K562 (cell line): ENCODE measurements around the gene CLCNKB. TPM values are rescaled to one million over a fixed set of nuclear protein-coding genes. Genes with fewer than 3 reads are reported as not detected.

Source experiments
- ARNT ChIP-seq, 2 experiments: fragments of 450-650 bp; IDR thresholded peaks; 2 replicates each; pipeline ENCODE4 v1.6.1; 2016; ENCODE audit warnings: mild to moderate bottlenecking in 1 of 2
- CUX1 ChIP-seq: fragments of 200-800 bp; sonication (Bioruptor generic); IDR thresholded peaks from 2 replicates; pipeline ENCODE4 v1.6.1; 2016; ENCODE audit warnings: missing genetic modification characterization, missing compliant biosample characterization
- E2F3 ChIP-seq: fragments of 250-450 bp; sonication (Bioruptor Pico); IDR thresholded peaks from 2 replicates; pipeline ENCODE4 v1.4.0; 2020; ENCODE audit warnings: mild to moderate bottlenecking
- ELK1 ChIP-seq: sonication (generic); formaldehyde crosslinking; IDR thresholded peaks from 2 replicates; pipeline ENCODE4 v1.8.1; 2022; ENCODE audit warnings: missing genetic modification reagents
- KHSRP ChIP-seq: fragments of 450-650 bp; IDR thresholded peaks from 2 replicates; pipeline ENCODE4 v1.6.1; 2017
- NUFIP1 ChIP-seq: fragments of 450-650 bp; IDR thresholded peaks from 2 replicates; pipeline ENCODE4 v1.6.1; 2018; ENCODE audit not compliant: partially characterized antibody
- RBM22 ChIP-seq: fragments of 200-400 bp; formaldehyde crosslinking; IDR thresholded peaks from 2 replicates; pipeline ENCODE4 v1.6.1; 2018; ENCODE audit warnings: low read length, low read depth; ENCODE audit not compliant: poor library complexity, severe bottlenecking
- ZNF121 ChIP-seq: sonication (generic); formaldehyde crosslinking; conservative IDR thresholded peaks from 2 replicates; pipeline ENCODE4 v1.8.0; 2022; ENCODE audit warnings: missing genetic modification reagents
- ZNF76 ChIP-seq: fragments of 250-450 bp; sonication (Bioruptor Pico); IDR thresholded peaks from 2 replicates; pipeline ENCODE4 v1.4.0; 2020; ENCODE audit warnings: mild to moderate bottlenecking, moderate library complexity, borderline replicate concordance
- polyA plus RNA-seq, 8 experiments: library from polyadenylated mRNA; depleted of rRNA in 4 of 8; stranded (reverse) in 5 of 8; unstranded in 3 of 8; fragments of >200 nt; fragmentation: Nextera tagmentation in 2 of 8; fragmentation: Illumina TruSeq in 1 of 8; extraction: Ambion mirVana in 2 of 8; extraction: Trizol in 1 of 8; gene quantifications; 2 replicates each; pipeline versions ENCODE4 v1.2.1 to v1.2.3, GENCODE V29; 2011 to 2014; ENCODE audit warnings: inconsistent platforms in 1 of 8, missing spikeins in 1 of 8
- total RNA-seq, 7 experiments: library from RNA; depleted of rRNA in 6 of 7; stranded (reverse); fragments of >200 nt in 6 of 7; fragmentation: Illumina TruSeq in 2 of 7; extraction: Trizol in 2 of 7; gene quantifications; 2 replicates each; pipeline versions ENCODE4 v1.2.1 to v1.2.3, GENCODE V29; 2011 to 2021; ENCODE audit warnings: low replicate concordance in 1 of 7
- TF ChIP-seq, protein P1 (sequence below), 3 experiments: IDR thresholded peaks in 2 of 3; conservative IDR thresholded peaks in 1 of 3; 2 replicates each; pipeline ENCODE4 v1.5.1; 2011 to 2012; ENCODE audit warnings: low read length in 3 of 3, mild to moderate bottlenecking in 3 of 3, control low read depth in 2 of 3, improper control_type of control experiment in 1 of 3, inconsistent platforms in 1 of 3, low read depth in 1 of 3, mixed read lengths in 1 of 3, moderate library complexity in 1 of 3; ENCODE audit not compliant: insufficient read depth in 2 of 3
- TF ChIP-seq, protein P2 (sequence below): fragments of 450-650 bp; conservative IDR thresholded peaks from 2 replicates; pipeline ENCODE4 v1.6.1; 2016; ENCODE audit warnings: missing genetic modification characterization, low read depth, mild to moderate bottlenecking, control low read depth, missing compliant biosample characterization
- TF ChIP-seq, protein P3 (sequence below): fragments of 450-650 bp; IDR thresholded peaks from 2 replicates; pipeline ENCODE4 v1.7.0; 2016; ENCODE audit warnings: borderline replicate concordance

CLCNKB gene
- total and polyA plus RNA-seq, 9 of the 15 experiments (the other 6 are each of a cell fraction or from before 2014, with no cell fraction given), result 0.08 to 1.7 (median 0.64) TPM

DNA sequence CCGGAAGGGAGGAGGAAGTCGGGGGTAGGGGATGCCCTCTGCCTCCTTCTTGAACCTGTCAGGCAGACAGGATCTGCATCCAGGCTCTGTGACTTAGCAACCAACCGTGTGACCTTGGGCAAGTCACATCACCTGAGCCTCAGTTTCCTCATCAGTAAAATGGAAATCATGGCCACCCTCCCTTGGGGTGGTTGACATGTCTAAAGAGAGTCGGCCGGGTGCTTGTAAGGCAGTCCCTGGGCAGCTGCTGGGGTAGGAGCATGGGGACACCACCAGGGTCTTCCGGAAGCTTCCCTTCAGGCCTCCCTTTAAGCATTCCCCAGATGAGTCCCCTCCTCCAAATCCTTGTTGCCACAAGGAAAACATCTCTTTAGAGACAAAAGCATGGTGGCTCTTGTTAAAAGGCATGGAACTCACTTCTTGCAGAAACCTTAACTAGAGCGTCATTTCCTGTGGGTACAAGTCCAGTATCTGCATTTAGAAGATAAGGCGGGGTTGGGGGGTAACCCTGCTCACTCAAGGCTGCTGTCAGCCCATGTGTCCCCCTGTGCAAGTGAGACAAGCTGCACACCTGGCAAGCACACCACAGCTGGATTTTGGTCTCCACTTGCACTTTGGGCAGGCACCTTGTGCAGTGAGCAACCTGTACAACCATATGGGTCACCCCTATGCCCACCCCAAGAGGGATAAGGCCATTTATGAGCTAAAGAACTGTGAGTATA lies 10.4 kb downstream of the CLCNKB start (continued):
- TF ChIP-seq, protein P1, sequence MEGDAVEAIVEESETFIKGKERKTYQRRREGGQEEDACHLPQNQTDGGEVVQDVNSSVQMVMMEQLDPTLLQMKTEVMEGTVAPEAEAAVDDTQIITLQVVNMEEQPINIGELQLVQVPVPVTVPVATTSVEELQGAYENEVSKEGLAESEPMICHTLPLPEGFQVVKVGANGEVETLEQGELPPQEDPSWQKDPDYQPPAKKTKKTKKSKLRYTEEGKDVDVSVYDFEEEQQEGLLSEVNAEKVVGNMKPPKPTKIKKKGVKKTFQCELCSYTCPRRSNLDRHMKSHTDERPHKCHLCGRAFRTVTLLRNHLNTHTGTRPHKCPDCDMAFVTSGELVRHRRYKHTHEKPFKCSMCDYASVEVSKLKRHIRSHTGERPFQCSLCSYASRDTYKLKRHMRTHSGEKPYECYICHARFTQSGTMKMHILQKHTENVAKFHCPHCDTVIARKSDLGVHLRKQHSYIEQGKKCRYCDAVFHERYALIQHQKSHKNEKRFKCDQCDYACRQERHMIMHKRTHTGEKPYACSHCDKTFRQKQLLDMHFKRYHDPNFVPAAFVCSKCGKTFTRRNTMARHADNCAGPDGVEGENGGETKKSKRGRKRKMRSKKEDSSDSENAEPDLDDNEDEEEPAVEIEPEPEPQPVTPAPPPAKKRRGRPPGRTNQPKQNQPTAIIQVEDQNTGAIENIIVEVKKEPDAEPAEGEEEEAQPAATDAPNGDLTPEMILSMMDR (IDR thresholded peaks at IDR 0.05 in 2 of 3, conservative IDR thresholded peaks at IDR 0.05 in 1 of 3; ENCODE audit: insufficient read depth in 2 of 3, low read depth in 1 of 3, low read length in 3 of 3), result no peak
- TF ChIP-seq NUFIP1, result no peak
- TF ChIP-seq, protein P2, sequence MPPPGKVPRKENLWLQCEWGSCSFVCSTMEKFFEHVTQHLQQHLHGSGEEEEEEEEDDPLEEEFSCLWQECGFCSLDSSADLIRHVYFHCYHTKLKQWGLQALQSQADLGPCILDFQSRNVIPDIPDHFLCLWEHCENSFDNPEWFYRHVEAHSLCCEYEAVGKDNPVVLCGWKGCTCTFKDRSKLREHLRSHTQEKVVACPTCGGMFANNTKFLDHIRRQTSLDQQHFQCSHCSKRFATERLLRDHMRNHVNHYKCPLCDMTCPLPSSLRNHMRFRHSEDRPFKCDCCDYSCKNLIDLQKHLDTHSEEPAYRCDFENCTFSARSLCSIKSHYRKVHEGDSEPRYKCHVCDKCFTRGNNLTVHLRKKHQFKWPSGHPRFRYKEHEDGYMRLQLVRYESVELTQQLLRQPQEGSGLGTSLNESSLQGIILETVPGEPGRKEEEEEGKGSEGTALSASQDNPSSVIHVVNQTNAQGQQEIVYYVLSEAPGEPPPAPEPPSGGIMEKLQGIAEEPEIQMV (tag), result no peak
- no peak for TF ChIP-seq ELK1
- no peak for TF ChIP-seq ZNF121 (CRISPR knock-in tag)
- no peak for TF ChIP-seq E2F3 (CRISPR knock-in tag)
- TF ChIP-seq, protein P3, sequence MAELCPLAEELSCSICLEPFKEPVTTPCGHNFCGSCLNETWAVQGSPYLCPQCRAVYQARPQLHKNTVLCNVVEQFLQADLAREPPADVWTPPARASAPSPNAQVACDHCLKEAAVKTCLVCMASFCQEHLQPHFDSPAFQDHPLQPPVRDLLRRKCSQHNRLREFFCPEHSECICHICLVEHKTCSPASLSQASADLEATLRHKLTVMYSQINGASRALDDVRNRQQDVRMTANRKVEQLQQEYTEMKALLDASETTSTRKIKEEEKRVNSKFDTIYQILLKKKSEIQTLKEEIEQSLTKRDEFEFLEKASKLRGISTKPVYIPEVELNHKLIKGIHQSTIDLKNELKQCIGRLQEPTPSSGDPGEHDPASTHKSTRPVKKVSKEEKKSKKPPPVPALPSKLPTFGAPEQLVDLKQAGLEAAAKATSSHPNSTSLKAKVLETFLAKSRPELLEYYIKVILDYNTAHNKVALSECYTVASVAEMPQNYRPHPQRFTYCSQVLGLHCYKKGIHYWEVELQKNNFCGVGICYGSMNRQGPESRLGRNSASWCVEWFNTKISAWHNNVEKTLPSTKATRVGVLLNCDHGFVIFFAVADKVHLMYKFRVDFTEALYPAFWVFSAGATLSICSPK, result no peak
- no peak for TF ChIP-seq KHSRP
- peak in 1 of 2 experiments; percentile 47; a peak in 2 of 4 replicates for TF ChIP-seq ARNT (IDR thresholded peaks at IDR 0.05)
- no peak for TF ChIP-seq CUX1
- no peak for TF ChIP-seq ZNF76 (CRISPR knock-in tag)
- no peak for TF ChIP-seq RBM22
